CD14-positive monocyte (primary cell): ENCODE measurements around the gene MAPK14. TPM values are rescaled to one million over a fixed set of nuclear protein-coding genes. Genes with fewer than 3 reads are reported as not detected.

Experiments used
- DNase-seq, 3 donors: peaks; one replicate each; pipeline ENCODE4 v3.0.0-alpha.2; 2011 to 2022
- H2AFZ ChIP-seq: 2 replicates; pipeline ENCODE4 v1.6.0; 2012; ENCODE audit warnings: mild to moderate bottlenecking, low read depth, low read length, inconsistent platforms; ENCODE audit not compliant: insufficient read depth, poor library complexity, severe bottlenecking
- H3K27ac ChIP-seq, 2 donors: 1 replicate in 1 of 2; 2 replicates in 1 of 2; pipeline ENCODE4 v1.5.1; 2012 to 2013; ENCODE audit warnings: low read length in 2 of 2, control low read depth in 1 of 2, inconsistent platforms in 1 of 2, low read depth in 1 of 2, mild to moderate bottlenecking in 1 of 2
- H3K27me3 ChIP-seq, 2 donors: one replicate each; pipeline versions ENCODE4 v1.6.0 to v1.6.1; 2011 to 2013; ENCODE audit warnings: low read length in 2 of 2; ENCODE audit not compliant: control insufficient read depth in 2 of 2, insufficient read depth in 2 of 2
- H3K36me3 ChIP-seq, 2 donors: replicated peaks in 1 of 2; 1 replicate in 1 of 2; 2 replicates in 1 of 2; pipeline versions ENCODE4 v1.5.1 to v1.6.1; 2012 to 2013; ENCODE audit warnings: low read length in 2 of 2, control low read depth in 1 of 2, inconsistent platforms in 1 of 2, mild to moderate bottlenecking in 1 of 2; ENCODE audit not compliant: insufficient read depth in 2 of 2, control insufficient read depth in 1 of 2
- H3K4me1 ChIP-seq, 2 donors: 1 replicate in 1 of 2; 2 replicates in 1 of 2; pipeline versions ENCODE4 v1.5.1 to v1.6.1; 2012 to 2013; ENCODE audit warnings: low read length in 2 of 2, control low read depth in 1 of 2, inconsistent platforms in 1 of 2, mild to moderate bottlenecking in 1 of 2, moderate library complexity in 1 of 2; ENCODE audit not compliant: insufficient read depth in 2 of 2, control insufficient read depth in 1 of 2
- H3K4me2 ChIP-seq: replicated peaks from 2 replicates; pipeline ENCODE3; 2012; ENCODE audit warnings: low read length, moderate library complexity, mild to moderate bottlenecking; ENCODE audit not compliant: poor library complexity, severe bottlenecking; ENCODE audit errors: extremely low read depth
- H3K4me3 ChIP-seq, 3 experiments: fragments of 200-600 bp in 1 of 3; sonication (generic) in 1 of 3; replicated peaks in 1 of 3; 1 replicate in 2 of 3; 2 replicates in 1 of 3; pipeline ENCODE4 v1.5.1; 2011 to 2013; ENCODE audit warnings: low read length in 3 of 3, mild to moderate bottlenecking in 3 of 3, control low read depth in 2 of 3, low read depth in 2 of 3, inconsistent platforms in 1 of 3, moderate library complexity in 1 of 3
- H3K79me2 ChIP-seq: 2 replicates; pipeline ENCODE4 v1.6.0; 2012; ENCODE audit warnings: mild to moderate bottlenecking, control low read depth, inconsistent platforms, low read length, moderate library complexity; ENCODE audit not compliant: insufficient read depth
- H3K9ac ChIP-seq: 2 replicates; pipeline ENCODE4 v1.6.0; 2017; ENCODE audit warnings: low read length, mild to moderate bottlenecking; ENCODE audit not compliant: insufficient read depth, poor library complexity, severe bottlenecking
- H3K9me3 ChIP-seq, 2 donors: replicated peaks in 1 of 2; 1 replicate in 1 of 2; 2 replicates in 1 of 2; pipeline versions ENCODE4 v1.5.1 to v1.6.1; 2012 to 2013; ENCODE audit warnings: low read length in 2 of 2, control low read depth in 1 of 2; ENCODE audit not compliant: control insufficient read depth in 1 of 2, insufficient read depth in 1 of 2
- H4K20me1 ChIP-seq: 2 replicates; pipeline ENCODE4 v1.6.0; 2012; ENCODE audit warnings: mild to moderate bottlenecking, low read length, control low read depth, moderate library complexity; ENCODE audit not compliant: insufficient read depth
- H3K27ac Mint-ChIP-seq, 7 donors: one replicate each; pipeline ENCODE4 v1.8.0; 2020; ENCODE audit warnings: mild to moderate bottlenecking in 7 of 7, mixed read lengths in 7 of 7, moderate library complexity in 6 of 7, inconsistent platforms in 2 of 7
- H3K27me3 Mint-ChIP-seq, 3 donors: one replicate each; pipeline ENCODE4 v1.8.0; 2021 to 2022; ENCODE audit warnings: low read depth in 3 of 3, mild to moderate bottlenecking in 3 of 3, mixed read lengths in 3 of 3, moderate library complexity in 3 of 3, inconsistent platforms in 1 of 3
- H3K36me3 Mint-ChIP-seq, 2 donors: one replicate each; pipeline ENCODE4 v1.8.0; 2020; ENCODE audit warnings: mixed read lengths in 2 of 2, inconsistent platforms in 1 of 2, mild to moderate bottlenecking in 1 of 2
- H3K4me1 Mint-ChIP-seq: one replicate; pipeline ENCODE4 v1.8.0; 2020; ENCODE audit warnings: mild to moderate bottlenecking, mixed read lengths
- H3K4me3 Mint-ChIP-seq, 2 donors: one replicate each; pipeline ENCODE4 v1.8.0; 2020; ENCODE audit warnings: mild to moderate bottlenecking in 2 of 2, mixed read lengths in 2 of 2, moderate library complexity in 1 of 2
- H3K9me3 Mint-ChIP-seq, 7 donors: one replicate each; pipeline ENCODE4 v1.8.0; 2020 to 2022; ENCODE audit warnings: mixed read lengths in 7 of 7, mild to moderate bottlenecking in 6 of 7, moderate library complexity in 6 of 7, inconsistent platforms in 2 of 7
- WGBS: methylation state at CpG from one replicate; pipeline ENCODE4 v1.1.5; 2013; ENCODE audit warnings: missing lambda C conversion rate; ENCODE audit not compliant: insufficient coverage; 5-methylcytosine and 5-hydroxymethylcytosine counted together
- intact Hi-C, 2 donors: fragments of 100-400 bp; cut with micrococcal nuclease; formaldehyde crosslinking; loops; one replicate each; pipeline versions ENCODE4 v1.15.0 to v1.15.1; 2023
- polyA plus RNA-seq, 3 donors: library from polyadenylated mRNA; depleted of rRNA in 1 of 3; unstranded in 2 of 3; stranded (reverse) in 1 of 3; fragments of 300-500 nt in 2 of 3; fragments of >200 nt in 1 of 3; fragmentation: Illumina TruSeq in 2 of 3; gene quantifications; 1 replicate in 2 of 3; 2 replicates in 1 of 3; pipeline ENCODE4 v1.2.3, GENCODE V29; 2012 to 2021
- TF ChIP-seq, protein P1 (sequence below): fragments of 200-600 bp; IDR thresholded peaks from one replicate; pipeline ENCODE4 v1.8.0; 2022; ENCODE audit warnings: antibody characterized with exemption, mild to moderate bottlenecking

The MAPK14 gene
- polyA plus RNA-seq, 3 donors: 56.6 to 96.6 (median 83.7) TPM

- peaks cover 25 to 46% of the 10 kb centered on the region in 2 donors for H3K36me3 Mint-ChIP-seq
- Histone ChIP-seq H2AFZ (no peak overlapping the region), H3K9me3 (no peaks in the 10 kb centered on the region), H3K4me3 (no peak overlapping the region), H4K20me1 (peaks cover 100% of the 10 kb centered on the region), H3K36me3 (peaks cover 33 to 60% of the 10 kb centered on the region in 2 donors), H3K9ac (no peak overlapping the region), H3K27me3 (no peaks in the 10 kb centered on the region), H3K4me1 (peaks cover 19 to 27% of the 10 kb centered on the region in 2 donors), H3K4me2 (no peak overlapping the region), H3K27ac (peak overlapping the region in 1 of 2 donors; percentile 14), H3K79me2 (peaks cover 100% of the 10 kb centered on the region)
- DNase-seq: no peak
- no peaks in the 10 kb centered on the region for H3K27me3 Mint-ChIP-seq
- H3K4me1 Mint-ChIP-seq: no peaks in the 10 kb centered on the region
- WGBS: no CpG with 5 or more reads among the region's 2 CpGs
- peak overlapping the region in 2 of 7 donors; percentile 46 to 79 for H3K27ac Mint-ChIP-seq
- TF ChIP-seq, protein P1, sequence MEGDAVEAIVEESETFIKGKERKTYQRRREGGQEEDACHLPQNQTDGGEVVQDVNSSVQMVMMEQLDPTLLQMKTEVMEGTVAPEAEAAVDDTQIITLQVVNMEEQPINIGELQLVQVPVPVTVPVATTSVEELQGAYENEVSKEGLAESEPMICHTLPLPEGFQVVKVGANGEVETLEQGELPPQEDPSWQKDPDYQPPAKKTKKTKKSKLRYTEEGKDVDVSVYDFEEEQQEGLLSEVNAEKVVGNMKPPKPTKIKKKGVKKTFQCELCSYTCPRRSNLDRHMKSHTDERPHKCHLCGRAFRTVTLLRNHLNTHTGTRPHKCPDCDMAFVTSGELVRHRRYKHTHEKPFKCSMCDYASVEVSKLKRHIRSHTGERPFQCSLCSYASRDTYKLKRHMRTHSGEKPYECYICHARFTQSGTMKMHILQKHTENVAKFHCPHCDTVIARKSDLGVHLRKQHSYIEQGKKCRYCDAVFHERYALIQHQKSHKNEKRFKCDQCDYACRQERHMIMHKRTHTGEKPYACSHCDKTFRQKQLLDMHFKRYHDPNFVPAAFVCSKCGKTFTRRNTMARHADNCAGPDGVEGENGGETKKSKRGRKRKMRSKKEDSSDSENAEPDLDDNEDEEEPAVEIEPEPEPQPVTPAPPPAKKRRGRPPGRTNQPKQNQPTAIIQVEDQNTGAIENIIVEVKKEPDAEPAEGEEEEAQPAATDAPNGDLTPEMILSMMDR: no peak
- H3K4me3 Mint-ChIP-seq: no peak overlapping the region
- intact Hi-C loops: no loop called here
- no peaks in the 10 kb centered on the region for H3K9me3 Mint-ChIP-seq
These were observed 26.8 kb downstream of the MAPK14 start for GRCh38 chr6:36054415-36054814.

DNA sequence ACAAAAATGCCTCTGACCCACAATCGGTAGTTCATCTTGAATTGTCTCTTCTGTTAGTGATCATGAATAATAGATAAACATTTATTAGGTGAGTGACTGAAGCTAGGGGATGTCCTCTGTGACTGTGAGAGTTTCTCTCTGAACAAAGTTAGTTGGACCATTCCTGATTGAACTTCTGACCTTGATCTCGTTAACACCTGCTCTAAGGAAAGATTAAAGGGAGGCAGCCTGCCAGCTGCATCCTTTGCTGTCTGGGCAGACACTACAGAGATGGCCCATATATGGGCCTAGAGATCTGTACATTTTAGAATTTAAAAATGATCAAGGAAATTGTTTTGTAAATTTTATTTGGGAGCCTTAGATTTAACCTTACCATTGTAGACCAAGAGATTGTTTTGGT, 27.3 kb downstream of the MAPK14 start:
- H3K4me3 Mint-ChIP-seq: no peak overlapping the region
- H2AFZ ChIP-seq: no peak overlapping the region

More for the DNA sequence above, 27.3 kb downstream of the MAPK14 start:
- H3K36me3 ChIP-seq: peaks cover 38 to 65% of the 10 kb centered on the region in 2 donors
- WGBS: 78% methylated on average over 1 of the region's 2 CpGs
- H3K79me2 ChIP-seq: peaks cover 100% of the 10 kb centered on the region
- H3K4me2 ChIP-seq: no peak overlapping the region
- no peak overlapping the region for H3K4me3 ChIP-seq
- peak overlapping the region in 1 of 2 donors; percentile 14 for H3K27ac ChIP-seq
- H3K36me3 Mint-ChIP-seq: peaks cover 29 to 51% of the 10 kb centered on the region in 2 donors
- H3K9me3 ChIP-seq: no peaks in the 10 kb centered on the region
- H3K27me3 ChIP-seq: no peaks in the 10 kb centered on the region
- H3K9ac ChIP-seq: no peak overlapping the region
- DNase-seq: no peak
- peak overlapping the region in 4 of 7 donors; percentile 30 to 84 (median 62) for H3K27ac Mint-ChIP-seq
- intact Hi-C loops: no loop called here
- TF ChIP-seq, protein P1: no peak
- peaks cover 100% of the 10 kb centered on the region for H4K20me1 ChIP-seq
- no peaks in the 10 kb centered on the region for H3K27me3 Mint-ChIP-seq
- H3K4me1 ChIP-seq: peaks cover 13 to 22% of the 10 kb centered on the region in 2 donors
- H3K9me3 Mint-ChIP-seq: no peaks in the 10 kb centered on the region
- H3K4me1 Mint-ChIP-seq: no peaks in the 10 kb centered on the region
